HEK293 (cell line): ENCODE data around the gene PCBP2.

Source experiments
- ATF2 ChIP-seq: fragments of 450-650 bp; formaldehyde crosslinking; IDR thresholded peaks from 2 replicates; pipeline ENCODE4 v1.5.1; 2016; ENCODE audit warnings: missing biosample characterization, missing genetic modification characterization, low read depth
- CTCF ChIP-seq: fragments of 450-650 bp; formaldehyde crosslinking; IDR thresholded peaks from 2 replicates; pipeline ENCODE4 v1.5.1; 2016; ENCODE audit warnings: missing biosample characterization, missing genetic modification characterization
- SCRT2 ChIP-seq: fragments of 450-650 bp; formaldehyde crosslinking; IDR thresholded peaks from 2 replicates; pipeline ENCODE4 v1.5.1; 2016; ENCODE audit warnings: missing biosample characterization, missing genetic modification characterization
- SETDB1 ChIP-seq: IDR thresholded peaks from one replicate; pipeline ENCODE4 v1.6.1; 2017; ENCODE audit warnings: mild to moderate bottlenecking, low read length, moderate library complexity, mixed read lengths; ENCODE audit not compliant: insufficient read length
- TCF7L2 ChIP-seq: IDR thresholded peaks from 2 replicates; pipeline ENCODE4 v1.6.1; 2011; ENCODE audit warnings: low read depth, mild to moderate bottlenecking, inconsistent platforms, low read length, moderate library complexity, borderline replicate concordance
- ZBTB10 ChIP-seq: fragments of 450-650 bp; formaldehyde crosslinking; IDR thresholded peaks from 2 replicates; pipeline ENCODE4 v1.5.1; 2016; ENCODE audit warnings: missing biosample characterization, missing genetic modification characterization
- ZFP69B ChIP-seq: fragments of 450-650 bp; formaldehyde crosslinking; IDR thresholded peaks from 2 replicates; pipeline ENCODE4 v1.5.1; 2016; ENCODE audit warnings: missing biosample characterization, missing genetic modification characterization
- ZNF155 ChIP-seq: fragments of 450-650 bp; formaldehyde crosslinking; IDR thresholded peaks from 2 replicates; pipeline ENCODE4 v1.5.1; 2016; ENCODE audit warnings: missing biosample characterization, missing genetic modification characterization
- ZNF2 ChIP-seq: fragments of 450-650 bp; formaldehyde crosslinking; IDR thresholded peaks from 2 replicates; pipeline ENCODE4 v1.5.1; 2016; ENCODE audit warnings: missing biosample characterization, missing genetic modification characterization
- ZNF202 ChIP-seq: fragments of 450-650 bp; formaldehyde crosslinking; IDR thresholded peaks from 2 replicates; pipeline ENCODE4 v1.5.1; 2016; ENCODE audit warnings: missing biosample characterization, missing genetic modification characterization, borderline replicate concordance
- ZNF266 ChIP-seq: fragments of 450-650 bp; formaldehyde crosslinking; IDR thresholded peaks from 2 replicates; pipeline ENCODE4 v1.5.1; 2016; ENCODE audit warnings: missing biosample characterization, missing genetic modification characterization, low read depth
- ZNF558 ChIP-seq: fragments of 450-650 bp; formaldehyde crosslinking; IDR thresholded peaks from 2 replicates; pipeline ENCODE4 v1.5.1; 2016; ENCODE audit warnings: missing biosample characterization, missing genetic modification characterization
- ZNF654 ChIP-seq: fragments of 450-650 bp; formaldehyde crosslinking; IDR thresholded peaks from 2 replicates; pipeline ENCODE4 v1.5.1; 2016; ENCODE audit warnings: low read depth, missing biosample characterization, missing genetic modification characterization
- ZNF701 ChIP-seq: fragments of 450-650 bp; formaldehyde crosslinking; IDR thresholded peaks from 2 replicates; pipeline ENCODE4 v1.5.1; 2016; ENCODE audit warnings: missing biosample characterization, missing genetic modification characterization
- ZSCAN23 ChIP-seq: fragments of 450-650 bp; formaldehyde crosslinking; IDR thresholded peaks from 2 replicates; pipeline ENCODE4 v1.5.1; 2016; ENCODE audit warnings: missing biosample characterization, missing genetic modification characterization
- TF ChIP-seq, protein P1 (sequence below): fragments of 450-650 bp; formaldehyde crosslinking; IDR thresholded peaks from 2 replicates; pipeline ENCODE4 v1.5.1; 2016; ENCODE audit warnings: missing biosample characterization, missing genetic modification characterization
- TF ChIP-seq, protein P2 (sequence below): fragments of 450-650 bp; formaldehyde crosslinking; IDR thresholded peaks from 2 replicates; pipeline ENCODE4 v1.5.0; 2017; ENCODE audit warnings: missing biosample characterization, missing genetic modification characterization, borderline replicate concordance
- TF ChIP-seq, protein P3 (sequence below): sonication (generic); formaldehyde crosslinking; IDR thresholded peaks from 2 replicates; pipeline ENCODE4 v1.8.1; 2022; ENCODE audit warnings: mild to moderate bottlenecking, moderate library complexity, missing genetic modification reagents
- TF ChIP-seq, protein P4 (sequence below): fragments of 450-650 bp; formaldehyde crosslinking; IDR thresholded peaks from 2 replicates; pipeline ENCODE4 v1.5.1; 2016; ENCODE audit warnings: missing biosample characterization, missing genetic modification characterization
- TF ChIP-seq, protein P5 (sequence below): fragments of 450-650 bp; formaldehyde crosslinking; IDR thresholded peaks from 2 replicates; pipeline ENCODE4 v1.5.1; 2016; ENCODE audit warnings: missing biosample characterization, missing genetic modification characterization

The PCBP2 gene

DNA sequence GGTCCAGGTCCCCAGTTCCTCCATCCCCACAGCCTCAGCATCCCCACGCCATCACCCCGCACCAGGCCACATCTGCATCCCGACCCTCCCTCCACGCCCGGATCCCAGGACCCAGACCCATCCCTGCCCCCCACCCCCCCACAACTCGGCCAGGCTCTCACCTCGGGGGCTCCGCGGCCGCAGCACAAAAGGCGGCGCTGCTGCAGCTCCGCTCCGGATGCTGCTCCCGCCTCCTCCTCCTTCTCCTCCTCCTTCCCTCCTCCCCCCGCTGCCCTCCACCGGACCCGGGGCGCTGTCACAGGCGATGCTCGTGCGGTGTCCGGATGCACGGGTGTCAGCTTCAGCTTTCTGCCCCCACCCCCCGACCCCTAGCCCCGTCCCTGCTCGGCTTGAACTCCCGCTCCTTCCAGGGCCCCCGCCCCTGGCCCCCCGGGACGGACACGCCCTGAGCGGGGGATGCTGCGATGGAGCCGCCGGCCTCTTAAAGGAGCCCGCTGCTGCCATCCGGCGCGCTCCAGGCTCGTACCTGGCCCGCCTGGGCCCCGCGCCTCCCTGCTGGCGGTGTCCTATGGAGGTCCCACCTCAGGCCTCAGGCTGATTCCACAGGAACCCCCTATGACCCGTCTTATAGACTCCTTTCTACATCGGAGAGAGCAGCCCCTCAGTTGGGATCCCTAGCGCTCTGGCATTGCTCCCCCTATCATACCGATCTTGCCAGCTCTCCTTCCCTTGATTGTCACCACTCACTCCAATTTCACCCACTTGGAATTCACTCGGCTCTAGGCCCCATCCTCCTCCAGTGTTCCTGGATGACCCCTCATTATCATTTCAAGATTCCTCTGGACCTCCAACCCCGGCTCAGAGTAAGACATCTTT, 47.6 kb downstream of the PCBP2 start, which contains the start of gene MAP3K12 (continued):
- TF ChIP-seq ZNF202 (tag by site-specific recombination) (no peak), SCRT2 (no peak), TCF7L2 (no peak), ZBTB10 (tag by site-specific recombination) (peak; percentile 11; the same call in 1 of the 2 replicates), ZNF2 (no peak), ZNF155 (tag by site-specific recombination) (no peak), ZNF701 (tag by site-specific recombination) (no peak), ZSCAN23 (tag by site-specific recombination) (no peak), ZNF558 (tag by site-specific recombination) (no peak), ZFP69B (tag by site-specific recombination) (peak; percentile 77; the same call in 1 of the 2 replicates), ATF2 (tag by site-specific recombination) (no peak), ZNF266 (no peak), SETDB1 (no peak), CTCF (tag by site-specific recombination) (peak; percentile 47), ZNF654 (tag by site-specific recombination) (no peak)
- TF ChIP-seq, protein P1, sequence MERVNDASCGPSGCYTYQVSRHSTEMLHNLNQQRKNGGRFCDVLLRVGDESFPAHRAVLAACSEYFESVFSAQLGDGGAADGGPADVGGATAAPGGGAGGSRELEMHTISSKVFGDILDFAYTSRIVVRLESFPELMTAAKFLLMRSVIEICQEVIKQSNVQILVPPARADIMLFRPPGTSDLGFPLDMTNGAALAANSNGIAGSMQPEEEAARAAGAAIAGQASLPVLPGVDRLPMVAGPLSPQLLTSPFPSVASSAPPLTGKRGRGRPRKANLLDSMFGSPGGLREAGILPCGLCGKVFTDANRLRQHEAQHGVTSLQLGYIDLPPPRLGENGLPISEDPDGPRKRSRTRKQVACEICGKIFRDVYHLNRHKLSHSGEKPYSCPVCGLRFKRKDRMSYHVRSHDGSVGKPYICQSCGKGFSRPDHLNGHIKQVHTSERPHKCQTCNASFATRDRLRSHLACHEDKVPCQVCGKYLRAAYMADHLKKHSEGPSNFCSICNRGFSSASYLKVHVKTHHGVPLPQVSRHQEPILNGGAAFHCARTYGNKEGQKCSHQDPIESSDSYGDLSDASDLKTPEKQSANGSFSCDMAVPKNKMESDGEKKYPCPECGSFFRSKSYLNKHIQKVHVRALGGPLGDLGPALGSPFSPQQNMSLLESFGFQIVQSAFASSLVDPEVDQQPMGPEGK (tag by site-specific recombination) = peak; percentile 56; the same call in 1 of the 2 replicates
- TF ChIP-seq, protein P2, sequence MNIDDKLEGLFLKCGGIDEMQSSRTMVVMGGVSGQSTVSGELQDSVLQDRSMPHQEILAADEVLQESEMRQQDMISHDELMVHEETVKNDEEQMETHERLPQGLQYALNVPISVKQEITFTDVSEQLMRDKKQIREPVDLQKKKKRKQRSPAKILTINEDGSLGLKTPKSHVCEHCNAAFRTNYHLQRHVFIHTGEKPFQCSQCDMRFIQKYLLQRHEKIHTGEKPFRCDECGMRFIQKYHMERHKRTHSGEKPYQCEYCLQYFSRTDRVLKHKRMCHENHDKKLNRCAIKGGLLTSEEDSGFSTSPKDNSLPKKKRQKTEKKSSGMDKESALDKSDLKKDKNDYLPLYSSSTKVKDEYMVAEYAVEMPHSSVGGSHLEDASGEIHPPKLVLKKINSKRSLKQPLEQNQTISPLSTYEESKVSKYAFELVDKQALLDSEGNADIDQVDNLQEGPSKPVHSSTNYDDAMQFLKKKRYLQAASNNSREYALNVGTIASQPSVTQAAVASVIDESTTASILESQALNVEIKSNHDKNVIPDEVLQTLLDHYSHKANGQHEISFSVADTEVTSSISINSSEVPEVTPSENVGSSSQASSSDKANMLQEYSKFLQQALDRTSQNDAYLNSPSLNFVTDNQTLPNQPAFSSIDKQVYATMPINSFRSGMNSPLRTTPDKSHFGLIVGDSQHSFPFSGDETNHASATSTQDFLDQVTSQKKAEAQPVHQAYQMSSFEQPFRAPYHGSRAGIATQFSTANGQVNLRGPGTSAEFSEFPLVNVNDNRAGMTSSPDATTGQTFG (tag by site-specific recombination) = no peak
- TF ChIP-seq, protein P3, sequence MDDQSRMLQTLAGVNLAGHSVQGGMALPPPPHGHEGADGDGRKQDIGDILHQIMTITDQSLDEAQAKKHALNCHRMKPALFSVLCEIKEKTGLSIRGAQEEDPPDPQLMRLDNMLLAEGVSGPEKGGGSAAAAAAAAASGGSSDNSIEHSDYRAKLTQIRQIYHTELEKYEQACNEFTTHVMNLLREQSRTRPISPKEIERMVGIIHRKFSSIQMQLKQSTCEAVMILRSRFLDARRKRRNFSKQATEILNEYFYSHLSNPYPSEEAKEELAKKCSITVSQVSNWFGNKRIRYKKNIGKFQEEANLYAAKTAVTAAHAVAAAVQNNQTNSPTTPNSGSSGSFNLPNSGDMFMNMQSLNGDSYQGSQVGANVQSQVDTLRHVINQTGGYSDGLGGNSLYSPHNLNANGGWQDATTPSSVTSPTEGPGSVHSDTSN (CRISPR knock-in tag) = no peak
- TF ChIP-seq, protein P4, sequence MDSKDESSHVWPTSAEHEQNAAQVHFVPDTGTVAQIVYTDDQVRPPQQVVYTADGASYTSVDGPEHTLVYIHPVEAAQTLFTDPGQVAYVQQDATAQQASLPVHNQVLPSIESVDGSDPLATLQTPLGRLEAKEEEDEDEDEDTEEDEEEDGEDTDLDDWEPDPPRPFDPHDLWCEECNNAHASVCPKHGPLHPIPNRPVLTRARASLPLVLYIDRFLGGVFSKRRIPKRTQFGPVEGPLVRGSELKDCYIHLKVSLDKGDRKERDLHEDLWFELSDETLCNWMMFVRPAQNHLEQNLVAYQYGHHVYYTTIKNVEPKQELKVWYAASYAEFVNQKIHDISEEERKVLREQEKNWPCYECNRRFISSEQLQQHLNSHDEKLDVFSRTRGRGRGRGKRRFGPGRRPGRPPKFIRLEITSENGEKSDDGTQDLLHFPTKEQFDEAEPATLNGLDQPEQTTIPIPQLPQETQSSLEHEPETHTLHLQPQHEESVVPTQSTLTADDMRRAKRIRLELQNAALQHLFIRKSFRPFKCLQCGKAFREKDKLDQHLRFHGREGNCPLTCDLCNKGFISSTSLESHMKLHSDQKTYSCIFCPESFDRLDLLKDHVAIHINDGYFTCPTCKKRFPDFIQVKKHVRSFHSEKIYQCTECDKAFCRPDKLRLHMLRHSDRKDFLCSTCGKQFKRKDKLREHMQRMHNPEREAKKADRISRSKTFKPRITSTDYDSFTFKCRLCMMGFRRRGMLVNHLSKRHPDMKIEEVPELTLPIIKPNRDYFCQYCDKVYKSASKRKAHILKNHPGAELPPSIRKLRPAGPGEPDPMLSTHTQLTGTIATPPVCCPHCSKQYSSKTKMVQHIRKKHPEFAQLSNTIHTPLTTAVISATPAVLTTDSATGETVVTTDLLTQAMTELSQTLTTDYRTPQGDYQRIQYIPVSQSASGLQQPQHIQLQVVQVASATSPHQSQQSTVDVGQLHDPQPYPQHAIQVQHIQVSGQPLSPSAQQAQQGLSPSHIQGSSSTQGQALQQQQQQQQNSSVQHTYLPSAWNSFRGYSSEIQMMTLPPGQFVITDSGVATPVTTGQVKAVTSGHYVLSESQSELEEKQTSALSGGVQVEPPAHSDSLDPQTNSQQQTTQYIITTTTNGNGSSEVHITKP (tag by site-specific recombination) = peak; percentile 86
- TF ChIP-seq, protein P5, sequence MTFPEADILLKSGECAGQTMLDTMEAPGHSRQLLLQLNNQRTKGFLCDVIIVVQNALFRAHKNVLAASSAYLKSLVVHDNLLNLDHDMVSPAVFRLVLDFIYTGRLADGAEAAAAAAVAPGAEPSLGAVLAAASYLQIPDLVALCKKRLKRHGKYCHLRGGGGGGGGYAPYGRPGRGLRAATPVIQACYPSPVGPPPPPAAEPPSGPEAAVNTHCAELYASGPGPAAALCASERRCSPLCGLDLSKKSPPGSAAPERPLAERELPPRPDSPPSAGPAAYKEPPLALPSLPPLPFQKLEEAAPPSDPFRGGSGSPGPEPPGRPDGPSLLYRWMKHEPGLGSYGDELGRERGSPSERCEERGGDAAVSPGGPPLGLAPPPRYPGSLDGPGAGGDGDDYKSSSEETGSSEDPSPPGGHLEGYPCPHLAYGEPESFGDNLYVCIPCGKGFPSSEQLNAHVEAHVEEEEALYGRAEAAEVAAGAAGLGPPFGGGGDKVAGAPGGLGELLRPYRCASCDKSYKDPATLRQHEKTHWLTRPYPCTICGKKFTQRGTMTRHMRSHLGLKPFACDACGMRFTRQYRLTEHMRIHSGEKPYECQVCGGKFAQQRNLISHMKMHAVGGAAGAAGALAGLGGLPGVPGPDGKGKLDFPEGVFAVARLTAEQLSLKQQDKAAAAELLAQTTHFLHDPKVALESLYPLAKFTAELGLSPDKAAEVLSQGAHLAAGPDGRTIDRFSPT (tag by site-specific recombination) = no peak
